Cardiac septum (tissue), 1 donor: ENCODE data around the gene PNKP. TPM values are rescaled to one million over a fixed set of nuclear protein-coding genes. Genes with fewer than 3 reads are reported as not detected.
A peak's percentile ranks its signal among the peaks of the same experiment; 100 is the strongest.

ENCODE experiments used
- DNase-seq: peaks from one replicate; pipeline ENCODE4 v3.0.0-alpha.2; 2020; ENCODE audit warnings: low spot score
- intact Hi-C: fragments of 100-400 bp; cut with DNase I; formaldehyde crosslinking; loops from one replicate; pipeline ENCODE4 v1.14.0; 2022
- total RNA-seq: library from RNA; stranded (reverse); fragmentation: NEBNext Ultra II Directional; extraction: Animal tissue kit (Norgen Biotek cat#: 25700); gene quantifications from one replicate; pipeline ENCODE4 v1.2.1, GENCODE V29; 2021
- donor health status: DM: no; HTN: no; CAD: no.

The PNKP gene
- total RNA-seq, 1 donor from 2014 or later = 49.5 TPM

- no peak for DNase-seq
- intact Hi-C loops = no loop called here
Measured at GRCh38 chr19:49891393-49891792, 24.0 kb upstream of the PNKP start.

GRCh38 chr19:49890349-49891311 is 23.3 kb upstream of the PNKP start:
- intact Hi-C loops = no loop called here
- no peak for DNase-seq

GRCh38 chr19:49889687-49890348 is 22.4 kb upstream of the PNKP start:
- intact Hi-C loops = no loop called here
- peak; percentile 90 for DNase-seq

- no peak for DNase-seq
- intact Hi-C loops = no loop called here
Measured at GRCh38 chr19:49889038-49889686, 21.8 kb upstream of the PNKP start.

GRCh38 chr19:49888510-49888824 is 21.1 kb upstream of the PNKP start:
- intact Hi-C loops = no loop called here
- no peak for DNase-seq

GRCh38 chr19:49887665-49888509 is 20.5 kb upstream of the PNKP start:
- DNase-seq = no peak
- intact Hi-C loops = no loop called here

- intact Hi-C loops = no loop called here
Measured at GRCh38 chr19:49887037-49887664, 19.8 kb upstream of the PNKP start.

GRCh38 chr19:49884760-49885159 is 17.4 kb upstream of the PNKP start:
- DNase-seq = no peak
- intact Hi-C loops = no loop called here

More at GRCh38 chr19:49887037-49887664, 19.8 kb upstream of the PNKP start:
- no peak for DNase-seq

GRCh38 chr19:49884109-49884508 is 16.7 kb upstream of the PNKP start:
- DNase-seq = no peak
- intact Hi-C loops = no loop called here

GRCh38 chr19:49883094-49883493 is 15.7 kb upstream of the PNKP start:
- intact Hi-C loops = no loop called here
- DNase-seq = no peak

GRCh38 chr19:49882643-49883042 is 15.3 kb upstream of the PNKP start:
- DNase-seq = no peak
- intact Hi-C loops = no loop called here

GRCh38 chr19:49881672-49882394 is 14.5 kb upstream of the PNKP start:
- intact Hi-C loops = no loop called here
- DNase-seq = no peak

- DNase-seq = no peak
- intact Hi-C loops = no loop called here
Measured at GRCh38 chr19:49881186-49881585, 13.8 kb upstream of the PNKP start.

- intact Hi-C loops = no loop called here
Measured at GRCh38 chr19:49880162-49880869, 12.9 kb upstream of the PNKP start.

GRCh38 chr19:49879243-49879963 is 12.0 kb upstream of the PNKP start:
- no peak for DNase-seq
- intact Hi-C loops = loop anchor here (5.0 to 10.0 kb wide), 3 partner anchors 112 to 385 kb away; partner anchors contain the start of genes AP2A1, RPS11, VRK3 and ZNF473

More at GRCh38 chr19:49880162-49880869, 12.9 kb upstream of the PNKP start:
- DNase-seq = no peak

GRCh38 chr19:49878744-49879070 is 11.3 kb upstream of the PNKP start:
- intact Hi-C loops = loop anchor here (5.0 to 10.0 kb wide), 3 partner anchors 111 to 384 kb away; partner anchors contain the start of genes AP2A1, RPS11, VRK3 and ZNF473
- no peak for DNase-seq
